GM19467 (cell line): ENCODE measurements around the gene ERRFI1.

ENCODE experiments used
- ATAC-seq: cut with Tn5 transposase; IDR thresholded peaks from one replicate; pipeline ENCODE4 v1.9.1; 2021; ENCODE audit warnings: mild to moderate bottlenecking, moderate library complexity; ENCODE audit not compliant: unreplicated experiment

The ERRFI1 gene

DNA sequence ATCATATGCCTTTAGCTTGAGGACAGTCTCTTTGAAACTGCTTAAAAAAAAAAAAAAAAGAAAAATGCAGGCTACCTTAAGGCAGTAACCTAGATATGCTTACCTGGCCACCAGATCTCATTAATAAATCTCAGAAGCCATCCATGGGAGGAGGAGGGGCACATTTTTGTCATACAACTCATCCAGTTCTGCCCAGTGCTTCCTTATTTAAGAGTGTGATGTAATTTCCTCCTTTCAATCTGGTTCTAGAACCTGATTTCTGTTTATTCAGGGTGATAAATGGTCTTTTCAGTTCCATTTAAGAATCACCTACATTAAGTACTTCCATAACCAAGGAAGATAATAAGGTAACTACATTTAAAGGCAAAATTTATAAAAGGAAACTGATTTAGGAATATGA lies 6.1 kb downstream of the ERRFI1 start:
- no peak for ATAC-seq

- no peak for ATAC-seq
These were observed 6.9 kb downstream of the ERRFI1 start for GRCh38 chr1:8019229-8019620.

GRCh38 chr1:8018492-8019228 lies 7.4 kb downstream of the ERRFI1 start:
- ATAC-seq: no peak

DNA sequence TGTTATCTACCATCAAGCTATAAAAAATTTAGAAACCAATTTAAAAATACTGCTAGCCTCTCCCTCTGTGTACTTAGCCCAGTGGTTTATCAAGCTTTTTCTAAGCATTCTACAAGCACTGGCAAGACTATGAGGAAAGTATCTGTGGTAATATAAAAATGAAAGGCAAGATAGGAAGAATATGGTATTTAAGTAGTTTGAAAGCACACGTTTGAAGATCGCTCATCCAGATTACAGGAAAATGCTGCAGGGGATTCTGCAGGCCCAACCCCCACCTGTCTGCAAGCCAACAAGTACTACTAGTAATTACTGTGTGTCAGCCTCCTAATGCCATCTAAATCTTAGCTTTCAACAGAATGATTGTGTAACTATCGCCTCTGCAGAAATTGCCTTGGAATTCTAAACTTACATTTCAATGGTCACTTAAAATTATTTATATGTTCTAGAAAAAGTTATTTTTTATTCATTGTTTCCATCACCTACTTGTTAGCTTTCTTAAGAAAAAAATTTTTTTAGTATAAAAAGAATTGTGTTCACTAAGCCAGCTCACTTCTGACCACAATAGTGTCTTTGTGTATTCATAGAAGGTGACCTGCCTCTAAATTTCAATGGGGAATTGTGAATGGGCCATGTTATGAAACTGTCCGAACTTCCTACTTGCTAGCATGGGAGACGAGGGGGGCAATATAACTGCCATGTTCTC lies 8.5 kb downstream of the ERRFI1 start:
- no peak for ATAC-seq

DNA sequence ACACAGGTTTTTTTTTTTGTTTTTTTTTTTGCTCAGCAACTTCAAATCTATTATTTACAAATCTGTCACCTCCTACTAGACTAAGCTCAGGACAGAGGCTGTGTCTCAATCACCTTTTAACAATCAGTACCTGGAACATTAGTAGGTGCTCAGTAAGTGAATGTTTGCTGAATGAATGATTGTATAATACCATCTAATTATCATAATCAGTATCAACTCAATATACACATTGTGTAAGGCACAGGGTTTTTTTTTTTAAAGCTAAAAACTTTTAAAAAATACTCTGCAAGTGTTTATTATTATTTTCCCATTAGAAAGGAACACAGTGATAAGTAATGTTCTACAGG lies 9.2 kb downstream of the ERRFI1 start:
- ATAC-seq: no peak

GRCh38 chr1:8016210-8016894 lies 9.8 kb downstream of the ERRFI1 start:
- ATAC-seq: no peak

DNA sequence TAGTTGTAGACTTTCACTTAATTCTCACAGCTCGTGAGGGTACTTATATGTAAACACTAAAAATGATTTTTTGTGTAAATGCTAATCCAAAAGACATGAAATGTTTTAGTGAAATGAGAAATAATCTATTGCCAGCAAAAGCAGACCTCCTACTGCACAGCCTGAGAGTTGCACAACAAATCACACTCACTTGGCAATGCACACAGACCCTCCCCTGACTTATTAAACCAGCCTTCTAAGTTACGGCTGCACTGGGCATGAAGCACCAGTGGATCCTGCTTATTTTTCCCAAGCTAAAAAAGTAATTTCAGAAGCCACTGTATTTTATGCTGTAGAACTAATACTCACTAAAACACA lies 10.3 kb downstream of the ERRFI1 start:
- ATAC-seq: no peak

GRCh38 chr1:8015036-8015808 lies 10.9 kb downstream of the ERRFI1 start:
- no peak for ATAC-seq

GRCh38 chr1:8014381-8014988 lies 11.6 kb downstream of the ERRFI1 start:
- no peak for ATAC-seq

GRCh38 chr1:8013800-8014199 lies 12.3 kb downstream of the ERRFI1 start:
- no peak for ATAC-seq

- no peak for ATAC-seq
These were observed 12.7 kb downstream of the ERRFI1 start for GRCh38 chr1:8013399-8013798.

DNA sequence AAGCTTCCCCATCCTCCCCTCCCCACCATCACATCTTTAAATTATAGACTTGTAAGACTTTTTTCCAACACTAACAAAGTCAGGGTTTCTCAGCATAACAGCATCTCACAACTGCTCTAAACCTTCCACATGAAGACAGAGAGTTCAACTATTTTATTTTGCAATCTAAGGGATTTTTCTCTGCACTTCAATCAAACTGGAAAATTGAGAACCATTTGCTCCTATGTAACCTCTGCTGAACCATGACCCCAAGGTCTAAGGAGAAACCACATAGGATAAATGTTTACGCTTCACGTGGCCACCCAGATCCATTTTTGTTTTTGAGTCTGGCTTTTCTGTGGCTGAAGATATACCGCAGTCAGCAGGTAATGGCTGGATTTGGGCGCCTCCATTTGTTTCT lies 13.2 kb downstream of the ERRFI1 start:
- ATAC-seq: no peak

GRCh38 chr1:8011923-8012858 lies 13.9 kb downstream of the ERRFI1 start:
- no peak for ATAC-seq

DNA sequence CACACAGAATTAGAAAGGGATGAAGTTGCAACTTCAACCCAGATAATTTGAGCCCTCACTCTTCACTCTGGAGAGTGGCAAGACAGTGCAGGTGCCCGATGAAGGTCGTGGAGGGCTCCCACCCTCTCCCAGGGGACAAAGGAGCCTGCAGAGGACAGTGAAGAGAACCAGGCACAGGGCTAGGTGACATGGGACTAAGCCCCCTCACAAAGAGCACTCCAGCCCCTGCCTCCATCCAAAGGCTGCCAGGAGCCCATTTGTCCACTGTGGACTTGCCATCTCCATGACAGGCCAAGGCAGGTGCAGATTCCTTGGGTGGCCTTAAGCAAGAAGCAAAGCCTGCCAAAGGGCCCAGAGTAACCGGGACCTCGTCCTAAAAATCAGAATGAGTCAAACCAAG lies 15.1 kb downstream of the ERRFI1 start:
- no peak for ATAC-seq

DNA sequence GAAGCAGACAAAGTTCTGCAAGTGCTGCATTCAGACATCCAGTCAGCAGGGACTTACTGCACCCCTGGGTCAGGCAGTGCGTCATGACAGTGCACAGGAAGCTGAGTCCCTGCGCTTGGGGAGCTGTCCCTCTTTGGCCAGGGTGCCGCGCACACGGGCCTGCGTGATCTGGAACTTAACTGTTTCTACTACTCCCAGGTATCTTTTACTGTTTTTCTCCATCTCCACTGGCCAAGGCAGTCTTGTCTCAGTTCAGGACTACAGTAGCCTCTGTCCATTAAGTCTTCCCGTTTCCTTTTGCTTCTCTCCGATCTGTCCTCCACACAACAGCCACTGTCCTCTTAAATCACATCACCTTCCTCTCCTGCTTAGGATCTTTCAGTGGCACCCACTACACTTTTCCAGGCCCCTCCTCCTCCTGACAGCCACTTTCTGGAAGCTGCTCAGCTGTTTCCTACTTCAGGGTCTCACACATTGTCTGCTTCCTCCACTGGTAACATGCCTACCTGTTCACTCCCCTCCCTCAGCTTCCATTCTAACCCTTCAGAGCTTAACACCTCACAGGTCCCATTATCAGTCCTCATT lies 15.9 kb downstream of the ERRFI1 start:
- no peak for ATAC-seq

GRCh38 chr1:8009043-8010002 lies 16.8 kb downstream of the ERRFI1 start:
- no peak for ATAC-seq

- no peak for ATAC-seq
These were observed 19.8 kb downstream of the ERRFI1 start for GRCh38 chr1:8006037-8006963.
